Testis (tissue), 3 donors: Measurements from ENCODE around the gene DES. TPM values are rescaled to one million over a fixed set of nuclear protein-coding genes. Genes with fewer than 3 reads are reported as not detected.
A peak's percentile ranks its signal among the peaks of the same experiment; 100 is the strongest.

Experiments used
- DNase-seq: peaks from one replicate; pipeline ENCODE4 v3.0.0-alpha.2; 2019
- H3K27ac ChIP-seq, 2 donors: fragments of 200-600 bp; sonication (generic); one replicate each; pipeline ENCODE4 v1.5.1; 2019
- H3K27me3 ChIP-seq: fragments of 200-600 bp; sonication (generic); one replicate; pipeline ENCODE4 v1.5.1; 2019
- H3K36me3 ChIP-seq: fragments of 200-600 bp; sonication (generic); one replicate; pipeline ENCODE4 v1.5.1; 2017; ENCODE audit warnings: low read depth; ENCODE audit errors: missing control alignments
- H3K4me1 ChIP-seq: fragments of 200-600 bp; sonication (generic); one replicate; pipeline ENCODE4 v1.5.1; 2019
- H3K4me3 ChIP-seq, 2 donors: fragments of 200-600 bp; sonication (generic); one replicate each; pipeline ENCODE4 v1.5.1; 2017 to 2019
- H3K9me3 ChIP-seq: fragments of 200-600 bp; sonication (generic); one replicate; pipeline ENCODE4 v1.5.1; 2017
- CTCF ChIP-seq, 3 experiments: fragments of 450-650 bp in 2 of 3; fragments of 200-600 bp in 1 of 3; sonication (generic) in 1 of 3; IDR thresholded peaks; one replicate each; pipeline ENCODE4 v1.5.1; 2016 to 2019; ENCODE audit warnings: antibody characterized with exemption in 3 of 3, mild to moderate bottlenecking in 2 of 3, moderate library complexity in 1 of 3
- POLR2A ChIP-seq: fragments of 450-650 bp; IDR thresholded peaks from one replicate; pipeline ENCODE4 v1.6.1; 2017; ENCODE audit warnings: antibody characterized with exemption, mild to moderate bottlenecking, moderate library complexity
- WGBS, 2 donors: methylation state at CpG; one replicate each; pipeline ENCODE4 v1.1.5; 2018; 5-methylcytosine and 5-hydroxymethylcytosine counted together
- intact Hi-C: fragments of 100-400 bp; cut with DNase I; formaldehyde crosslinking; loops from one replicate; pipeline ENCODE4 v1.15.1; 2023; ENCODE audit warnings: low total_unique reads
- polyA plus RNA-seq: library from polyadenylated mRNA; stranded (reverse); fragments of 350-450 nt; fragmentation: Illumina TruSeq; extraction: RNeasy Lipid Tissue Mini Kit (QIAGEN cat#74804); gene quantifications from one replicate; pipeline ENCODE4 v1.2.3, GENCODE V29; 2014; ENCODE audit warnings: low read depth, low replicate concordance; ENCODE audit not compliant: insufficient read depth
- total RNA-seq, 2 donors: library from RNA; depleted of rRNA; stranded (reverse); fragments of >200 nt; gene quantifications; one replicate each; pipeline ENCODE4 v1.2.3, GENCODE V29; 2016

The DES gene
- total and polyA plus RNA-seq, 3 donors from 2014 or later: 17.6 to 199 (median 33.3) TPM

- Histone ChIP-seq H3K9me3 (no peaks in the 10 kb centered on the region), H3K4me3 (peak overlapping the region; percentile 33 to 50), H3K27ac (no peak overlapping the region), H3K4me1 (no peaks in the 10 kb centered on the region), H3K36me3 (no peaks in the 10 kb centered on the region), H3K27me3 (no peaks in the 10 kb centered on the region)
- no peak for TF ChIP-seq CTCF (IDR thresholded peaks at IDR 0.05)
- TF ChIP-seq POLR2A: no peak
- 31 to 43% methylated on average over 6 to 12 of the region's 12 CpGs for WGBS, 2 donors
- DNase-seq: no peak
- intact Hi-C loops: no loop called here
Measured at GRCh38 chr2:219419012-219419324, 791 bp downstream of the DES start.

GRCh38 chr2:219419331-219420197 lies 1.4 kb downstream of the DES start:
- no peaks in the 10 kb centered on the region for H3K9me3 ChIP-seq
- H3K4me3 ChIP-seq: no peak overlapping the region
- DNase-seq: no peak
- H3K4me1 ChIP-seq: no peaks in the 10 kb centered on the region
- no peaks in the 10 kb centered on the region for H3K27me3 ChIP-seq
- intact Hi-C loops: no loop called here
- no peak overlapping the region for H3K27ac ChIP-seq
- TF ChIP-seq CTCF (IDR thresholded peaks at IDR 0.05) (no peak), POLR2A (no peak)
- H3K36me3 ChIP-seq: no peaks in the 10 kb centered on the region
- WGBS, 2 donors: 67 to 73% methylated on average over 8 to 9 of the region's 9 CpGs

GRCh38 chr2:219420687-219421086 lies 2.5 kb downstream of the DES start:
- H3K9me3 ChIP-seq: no peaks in the 10 kb centered on the region
- no peaks in the 10 kb centered on the region for H3K4me1 ChIP-seq
- no peaks in the 10 kb centered on the region for H3K36me3 ChIP-seq
- H3K4me3 ChIP-seq: no peak overlapping the region
- H3K27ac ChIP-seq: no peak overlapping the region
- H3K27me3 ChIP-seq: no peaks in the 10 kb centered on the region
- intact Hi-C loops: no loop called here
- WGBS, 2 donors: 91 to 94% methylated on average over 7 to 8 of the region's 8 CpGs
- no peak for DNase-seq
- no peak for TF ChIP-seq CTCF (IDR thresholded peaks at IDR 0.05)

- WGBS, 2 donors: 91 to 94% methylated on average over 15 to 17 of the region's 17 CpGs
- no peaks in the 10 kb centered on the region for H3K9me3 ChIP-seq
- no peaks in the 10 kb centered on the region for H3K27me3 ChIP-seq
- H3K4me3 ChIP-seq: no peak overlapping the region
- H3K36me3 ChIP-seq: no peaks in the 10 kb centered on the region
- H3K27ac ChIP-seq: no peak overlapping the region
- TF ChIP-seq CTCF (IDR thresholded peaks at IDR 0.05): no peak
- no peak for TF ChIP-seq POLR2A
- intact Hi-C loops: no loop called here
- H3K4me1 ChIP-seq: no peaks in the 10 kb centered on the region
- DNase-seq: no peak
Measured at GRCh38 chr2:219421323-219421722, 3.1 kb downstream of the DES start.
